ENCODE results near the gene SAMD8. TPM values are rescaled to one million over a fixed set of nuclear protein-coding genes. Genes with fewer than 3 reads are reported as not detected.
A peak's percentile ranks its signal among the peaks of the same experiment; 100 is the strongest.

The SAMD8 gene
- total and polyA plus RNA-seq, 8 donors, result 12.9 to 22.4 (median 14.2) TPM

DNA sequence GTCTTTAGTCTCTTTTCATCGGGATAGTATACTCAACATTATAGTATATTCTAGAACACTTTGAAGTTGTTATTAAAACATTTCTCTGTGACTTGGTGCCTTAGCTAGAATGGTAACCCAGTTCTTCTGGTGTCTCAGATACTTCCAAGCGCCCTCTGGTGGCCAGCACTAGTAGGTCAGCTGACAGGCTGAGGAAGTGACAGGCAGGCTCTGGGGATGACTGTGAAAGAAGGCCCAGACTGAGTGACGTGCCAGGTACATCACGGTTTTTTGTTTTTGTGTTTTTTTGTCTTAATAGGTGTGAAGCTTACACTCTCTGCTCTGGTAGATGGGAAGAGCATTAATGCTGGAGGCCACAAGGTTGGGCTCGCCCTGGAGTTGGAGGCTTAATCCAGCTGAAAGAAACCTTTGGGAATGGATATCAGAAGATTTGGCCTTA is 119.2 kb downstream of the SAMD8 start:
- ATAC-seq (peak; percentile 45), DNase-seq (peak; percentile 73 to 94 (median 88))
- peaks cover 0 to 70% of the 10 kb centered on the region in 2 donors for H3K36me3 ChIP-seq
- intact Hi-C loops (cut with DNase I), result loop anchor here in 1 of 2 donors (10.0 kb wide), 1 partner anchor 126 kb away; a partner anchor contains a TSS
- no peak overlapping the region for H3K4me3 ChIP-seq
- H3K9me3 ChIP-seq, result no peaks in the 10 kb centered on the region
- peak overlapping the region in 1 of 2 donors; percentile 18 for H3K27ac ChIP-seq
- peaks cover 19 to 56% of the 10 kb centered on the region in 2 donors for H3K4me1 ChIP-seq
- H3K27me3 ChIP-seq, result no peaks in the 10 kb centered on the region
- peak; percentile 93 to 95 for TF ChIP-seq CTCF (IDR thresholded peaks at IDR 0.05)

Other genes with a start within 250 kb of the SAMD8 start
- 100 to 1,000 TPM; 151 to 155 TPM for gene VDAC2, start 99.1 kb downstream of the SAMD8 start, total RNA-seq
- 100 to 1,000 TPM; 140 to 187 (median 178) TPM for gene VDAC2, start 99.1 kb downstream of the SAMD8 start, polyA plus RNA-seq (ENCODE audit: insufficient read length in 6 of 6)
- gene COMTD1, start 124.3 kb downstream of the SAMD8 start, total RNA-seq, result 10 to 100 TPM; 18.6 to 26.5 TPM
- 1 to 10 TPM; 3.4 to 4.7 (median 4.3) TPM for gene COMTD1, start 124.3 kb downstream of the SAMD8 start, polyA plus RNA-seq (ENCODE audit: insufficient read length in 6 of 6)

Measured in left lung (tissue), 10 donors.